Cardiac atrium fibroblast (primary cell): Measurements from ENCODE around the gene LGALS9B. TPM values are rescaled to one million over a fixed set of nuclear protein-coding genes. Genes with fewer than 3 reads are reported as not detected.

Experiments used
- total RNA-seq: library from RNA; depleted of rRNA; stranded (reverse); fragments of >200 nt; gene quantifications from 2 replicates; pipeline ENCODE4 v1.2.3, GENCODE V29; 2015

LGALS9B gene
- not detected in 2 replicates for total RNA-seq

DNA sequence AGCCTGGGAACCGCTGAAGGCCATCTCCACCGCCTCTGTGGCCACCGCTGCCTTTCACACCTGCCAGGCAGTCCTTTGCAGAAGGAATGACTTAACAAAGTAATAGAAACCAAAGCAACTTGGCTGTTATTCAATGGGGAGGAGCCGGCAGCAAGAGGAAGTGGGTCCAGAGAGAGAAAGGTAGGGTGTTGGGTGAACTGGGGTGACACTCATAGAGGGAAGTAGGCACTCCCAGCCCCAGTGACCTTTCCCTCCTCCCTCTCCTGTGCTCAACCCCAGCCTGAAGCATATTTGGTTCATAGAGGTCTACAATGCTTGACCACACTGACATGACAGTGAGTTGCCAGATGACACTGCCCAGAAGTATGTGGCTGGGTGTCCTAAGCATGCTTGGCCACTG is at the start of gene LGALS9B:
Gene LGALS9B, minus strand, starts transcription at position 93 of the 400 bp plus-strand sequence. Its CDS starts 69 bp downstream, at position 24.

Other genes with a start within 250 kb of the LGALS9B start
- not detected in 2 replicates for gene CDRT15L2, start 112.2 kb upstream of the LGALS9B start, total RNA-seq